Fibroblast of villous mesenchyme (primary cell): Measurements from ENCODE around the gene HES2. TPM values are rescaled to one million over a fixed set of nuclear protein-coding genes. Genes with fewer than 3 reads are reported as not detected.
A peak's percentile ranks its signal among the peaks of the same experiment; 100 is the strongest.

Source experiments
- DNase-seq: peaks from one replicate; pipeline ENCODE4 v3.0.0-alpha.2; 2010; ENCODE audit warnings: low read depth
- H3K4me3 ChIP-seq: 2 replicates; pipeline ENCODE4 v1.5.1; 2011; ENCODE audit warnings: low read depth, mild to moderate bottlenecking, low read length
- CTCF ChIP-seq: IDR thresholded peaks from 2 replicates; pipeline ENCODE4 v1.5.1; 2012; ENCODE audit warnings: low read depth, mild to moderate bottlenecking, low read length; ENCODE audit not compliant: insufficient read depth
- total RNA-seq: library from RNA; depleted of rRNA; stranded (reverse); fragments of >200 nt; gene quantifications from 2 replicates; pipeline ENCODE4 v1.2.3, GENCODE V29; 2012

Gene HES2
- total RNA-seq, 1 donor: 0.43 TPM

GRCh38 chr1:6393400-6394187 is 26.1 kb downstream of the HES2 start, which contains the start of gene ACOT7:
Gene ACOT7 (minus strand): TSS chr1:6393767. CDS start chr1:6393399, 368 bp downstream.
- peak; percentile 88 for DNase-seq
- peak; percentile 25 for TF ChIP-seq CTCF
- H3K4me3 ChIP-seq: peak within 1 kb of the TSS; percentile 68

DNA sequence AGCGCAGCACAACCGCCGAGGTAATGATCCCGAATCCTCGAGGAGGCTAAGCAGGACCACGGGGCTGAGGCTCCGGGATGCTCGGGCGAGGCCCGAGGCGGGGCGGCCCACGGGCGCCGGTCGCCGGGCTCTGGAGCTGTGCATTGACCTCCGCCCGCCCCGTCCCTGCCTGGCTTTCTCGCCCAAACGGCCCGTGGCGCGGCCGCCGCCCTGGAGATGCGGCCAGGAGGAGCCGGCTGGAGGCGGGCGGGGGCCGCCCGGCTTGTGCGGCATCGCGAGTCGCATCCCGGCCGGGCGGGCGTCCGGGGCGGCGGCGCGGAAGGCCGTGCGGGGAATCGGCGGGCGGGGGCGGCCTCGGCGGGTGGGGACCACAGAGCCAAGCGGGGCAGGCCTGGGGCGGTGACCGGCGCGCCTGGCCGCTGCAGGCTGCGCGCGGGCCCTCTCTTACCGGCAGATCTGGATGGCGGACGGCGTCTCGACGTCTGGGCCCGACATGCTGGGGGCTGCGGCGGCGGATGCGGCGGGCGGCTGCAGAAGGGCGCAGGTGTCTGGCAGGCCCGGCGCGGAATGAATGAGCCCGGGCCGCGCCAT is 26.8 kb downstream of the HES2 start:
- H3K4me3 ChIP-seq: peak overlapping the region; percentile 68
- DNase-seq: no peak
- TF ChIP-seq CTCF: no peak

DNA sequence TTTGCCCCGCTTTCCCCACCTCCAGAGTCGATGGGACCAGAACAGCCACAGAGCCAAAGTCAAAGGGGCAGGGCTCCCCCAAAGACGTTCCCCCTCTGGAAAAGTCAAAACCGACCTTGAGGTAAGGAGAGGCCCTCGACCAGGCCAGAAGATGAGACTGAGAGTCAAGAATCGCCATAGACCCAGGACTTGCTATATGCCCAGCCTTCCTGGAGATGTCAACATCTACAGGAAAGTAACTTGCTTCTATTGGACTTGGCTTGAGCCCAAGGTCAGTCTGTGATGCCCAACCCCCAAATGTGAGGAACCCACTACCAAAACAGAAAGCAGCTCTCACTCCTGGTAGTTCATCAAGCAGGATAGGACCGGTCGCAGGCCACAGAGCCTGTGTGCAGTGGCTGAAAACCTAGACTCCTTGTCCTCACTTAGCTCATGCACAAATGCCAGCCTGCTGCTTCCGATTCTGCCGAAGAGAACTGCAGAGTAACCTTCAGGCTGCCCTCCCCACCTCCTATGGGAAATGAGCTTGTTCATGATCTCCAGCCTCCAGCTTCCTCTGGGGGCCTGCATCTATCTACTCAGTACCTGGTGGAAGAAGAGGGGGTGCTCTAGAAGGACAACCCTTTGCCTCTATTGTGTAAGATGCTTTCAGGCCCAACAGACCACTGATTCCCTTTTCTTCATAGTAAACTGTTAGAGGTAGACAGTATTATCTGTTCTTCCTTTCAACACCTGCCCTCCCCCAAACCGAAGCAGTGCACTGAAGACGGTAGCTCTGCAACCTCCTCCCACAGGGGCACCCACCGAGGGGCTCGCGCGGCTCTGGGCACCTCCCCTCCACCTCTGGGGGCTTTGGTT is 27.5 kb downstream of the HES2 start:
- H3K4me3 ChIP-seq: peak overlapping the region; percentile 68
- no peak for DNase-seq
- TF ChIP-seq CTCF: no peak

DNA sequence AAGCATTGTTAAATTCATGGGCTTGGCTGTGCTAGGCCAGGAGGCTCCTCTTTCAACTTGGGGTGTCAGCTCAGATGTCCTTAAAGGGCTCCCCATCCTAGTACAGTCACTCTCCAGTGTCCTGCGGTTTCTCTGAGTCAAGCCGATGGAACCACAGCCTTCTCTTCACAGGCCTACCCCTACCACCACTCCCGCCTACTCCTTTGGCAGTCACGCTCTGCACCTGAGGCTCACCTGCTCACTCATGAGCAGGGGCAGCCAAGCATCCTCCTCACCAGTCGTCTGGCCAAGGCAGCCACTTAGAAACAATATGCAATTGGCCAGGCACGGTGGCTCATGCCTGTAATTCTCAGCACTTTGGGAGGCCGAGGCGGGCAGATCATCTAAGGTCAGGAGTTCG is 29.7 kb downstream of the HES2 start:
- no peak for TF ChIP-seq CTCF
- no peak overlapping the region for H3K4me3 ChIP-seq
- no peak for DNase-seq

- no peak for TF ChIP-seq CTCF
- DNase-seq: peak; percentile 83
- H3K4me3 ChIP-seq: peak overlapping the region; percentile 47
Measured at GRCh38 chr1:6386371-6386949, 33.3 kb downstream of the HES2 start.

GRCh38 chr1:6385488-6386191 is 34.1 kb downstream of the HES2 start:
- peak; percentile 89 for DNase-seq
- H3K4me3 ChIP-seq: peak overlapping the region; percentile 47
- no peak for TF ChIP-seq CTCF
